H1 (cell line): ENCODE measurements around the gene GIPC1. TPM values are rescaled to one million over a fixed set of nuclear protein-coding genes. Genes with fewer than 3 reads are reported as not detected.

Source experiments
- ASH2L ChIP-seq: fragments of 200-600, 300-600 bp; sonication (generic); IDR thresholded peaks from one replicate; pipeline ENCODE4 v1.7.1; 2017; ENCODE audit warnings: low read length
- BCL11A ChIP-seq, 2 experiments: IDR thresholded peaks; one replicate each; pipeline ENCODE4 v1.6.1; 2011; ENCODE audit warnings: low read depth in 2 of 2, low read length in 2 of 2, mild to moderate bottlenecking in 2 of 2
- CEBPB ChIP-seq: IDR thresholded peaks from 2 replicates; pipeline ENCODE4 v1.6.1; 2012; ENCODE audit warnings: low read depth, low read length
- CHD7 ChIP-seq: fragments of 300-600 bp; sonication (generic); IDR thresholded peaks from 2 replicates; pipeline ENCODE4 v1.7.1; 2012; ENCODE audit warnings: low read length, moderate library complexity, mild to moderate bottlenecking, inconsistent platforms; ENCODE audit not compliant: insufficient replicate concordance
- GTF2F1 ChIP-seq: IDR thresholded peaks from 2 replicates; pipeline ENCODE4 v1.6.1; 2012; ENCODE audit warnings: low read depth, low read length, improper control_type of control experiment, borderline replicate concordance
- HDAC2 ChIP-seq, 2 experiments: fragments of 300-600 bp in 1 of 2; sonication (generic) in 1 of 2; IDR thresholded peaks; 2 replicates each; pipeline ENCODE4 v1.6.1; 2011 to 2012; ENCODE audit warnings: low read depth in 2 of 2, low read length in 2 of 2, mild to moderate bottlenecking in 2 of 2, moderate library complexity in 2 of 2, borderline replicate concordance in 1 of 2, inconsistent platforms in 1 of 2
- KDM4A ChIP-seq: IDR thresholded peaks from one replicate; pipeline ENCODE4 v1.7.1; 2012; ENCODE audit warnings: low read depth, mild to moderate bottlenecking, moderate library complexity, low read length, inconsistent platforms; ENCODE audit not compliant: severe bottlenecking
- POLR2A ChIP-seq, 2 experiments: IDR thresholded peaks; 1 replicate in 1 of 2; 2 replicates in 1 of 2; pipeline ENCODE4 v1.6.1; 2011; ENCODE audit warnings: low read depth in 2 of 2, low read length in 2 of 2, mild to moderate bottlenecking in 2 of 2; ENCODE audit errors: control extremely low read depth in 1 of 2
- SIN3A ChIP-seq, 2 experiments: IDR thresholded peaks in 1 of 2; conservative IDR thresholded peaks in 1 of 2; 2 replicates each; pipeline ENCODE4 v1.6.1; 2011 to 2012; ENCODE audit warnings: low read length in 2 of 2, improper control_type of control experiment in 1 of 2, low read depth in 1 of 2, mild to moderate bottlenecking in 1 of 2
- TBP ChIP-seq: IDR thresholded peaks from 2 replicates; pipeline ENCODE4 v1.6.1; 2011; ENCODE audit warnings: low read depth, low read length, improper control_type of control experiment
- polyA plus RNA-seq, 7 experiments: library from polyadenylated mRNA; depleted of rRNA in 3 of 7; stranded (reverse) in 5 of 7; unstranded in 2 of 7; fragments of >200 nt in 5 of 7; fragments of 200-250 nt in 2 of 7; gene quantifications; 1 replicate in 5 of 7; 2 replicates in 1 of 7; 4 replicates in 1 of 7; pipeline versions ENCODE4 v1.2.1 to v1.2.3, GENCODE V29; 2011 to 2013; ENCODE audit warnings: missing spikeins in 2 of 7, mixed read lengths in 2 of 7
- total RNA-seq: library from RNA; stranded (reverse); fragmentation: NEBNext Ultra II Directional; extraction: Animal tissue kit (Norgen Biotek cat#: 25700); gene quantifications from 2 replicates; pipeline ENCODE4 v1.2.1, GENCODE V29; 2021

Gene GIPC1
- total and polyA plus RNA-seq, 2 of the 8 experiments (the other 6 are each of a cell fraction or from before 2014, with no cell fraction given) = 65.6 to 72.0 TPM

GRCh38 chr19:14530506-14530905 lies 34.6 kb upstream of the GIPC1 start (continued):
- TF ChIP-seq CHD7 = no peak
- no peak for TF ChIP-seq HDAC2 (IDR thresholded peaks at IDR 0.05; ENCODE audit: borderline replicate concordance in 1 of 2, low read depth in 2 of 2, low read length in 2 of 2)
- no peak for TF ChIP-seq ASH2L
- no peak for TF ChIP-seq POLR2A (IDR thresholded peaks at IDR 0.05; ENCODE audit: control extremely low read depth in 1 of 2, low read depth in 2 of 2, low read length in 2 of 2)
- TF ChIP-seq SIN3A (conservative IDR thresholded peaks at IDR 0.05 in 1 of 2, IDR thresholded peaks at IDR 0.05 in 1 of 2; ENCODE audit: low read depth in 1 of 2, low read length in 2 of 2) = no peak
- TF ChIP-seq TBP = no peak
- no peak for TF ChIP-seq CEBPB
- no peak for TF ChIP-seq BCL11A (IDR thresholded peaks at IDR 0.05; ENCODE audit: low read depth in 2 of 2, low read length in 2 of 2)
- no peak for TF ChIP-seq GTF2F1
- no peak for TF ChIP-seq KDM4A
